Naive B cell (primary cell): ENCODE measurements around the gene ADRA2B. TPM values are rescaled to one million over a fixed set of nuclear protein-coding genes. Genes with fewer than 3 reads are reported as not detected.
"Not testable (repeated sequence)": the region's sequence is repeated elsewhere in the genome, so short reads cannot be mapped to it uniquely, and the experiment has no call there.

Experiments used
- ATAC-seq, 2 donors: fragments of 150-1000 bp; cut with Tn5 transposase; 2 replicates each; pipeline ENCODE4 v1.10.0; 2021; ENCODE audit warnings: low read depth in 2 of 2, mild to moderate bottlenecking in 2 of 2, moderate library complexity in 2 of 2
- DNase-seq: peaks from one replicate; pipeline ENCODE4 v3.0.0; 2022
- H3K27ac Mint-ChIP-seq, 6 donors: one replicate each; pipeline ENCODE4 v1.8.0; 2020 to 2022; ENCODE audit warnings: mild to moderate bottlenecking in 6 of 6, mixed read lengths in 6 of 6, moderate library complexity in 5 of 6, inconsistent platforms in 2 of 6
- H3K27me3 Mint-ChIP-seq, 3 donors: one replicate each; pipeline ENCODE4 v1.8.0; 2021 to 2022; ENCODE audit warnings: mixed read lengths in 3 of 3, mild to moderate bottlenecking in 1 of 3
- H3K36me3 Mint-ChIP-seq, 2 donors: one replicate each; pipeline ENCODE4 v1.8.0; 2020 to 2022; ENCODE audit warnings: mixed read lengths in 2 of 2, inconsistent platforms in 1 of 2, mild to moderate bottlenecking in 1 of 2
- H3K4me1 Mint-ChIP-seq, 3 donors: one replicate each; pipeline ENCODE4 v1.8.0; 2020 to 2022; ENCODE audit warnings: mixed read lengths in 3 of 3, inconsistent platforms in 1 of 3, mild to moderate bottlenecking in 1 of 3, moderate library complexity in 1 of 3
- H3K4me3 Mint-ChIP-seq, 8 donors: one replicate each; pipeline ENCODE4 v1.8.0; 2020 to 2022; ENCODE audit warnings: mild to moderate bottlenecking in 8 of 8, mixed read lengths in 8 of 8, moderate library complexity in 8 of 8, inconsistent platforms in 2 of 8
- H3K9me3 Mint-ChIP-seq, 7 donors: one replicate each; pipeline ENCODE4 v1.8.0; 2020 to 2022; ENCODE audit warnings: mixed read lengths in 7 of 7, mild to moderate bottlenecking in 5 of 7, inconsistent platforms in 2 of 7, moderate library complexity in 1 of 7
- polyA plus RNA-seq, 6 donors: library from polyadenylated mRNA; unstranded; fragments of 300-500 nt; fragmentation: Illumina TruSeq; gene quantifications; one replicate each; pipeline ENCODE4 v1.2.3, GENCODE V29; 2021; ENCODE audit warnings: low read depth in 6 of 6

ADRA2B gene
- polyA plus RNA-seq, 6 donors from 2014 or later = 0.15 TPM; not detected in 5

GRCh38 chr2:96074156-96074555 is 42.2 kb downstream of the ADRA2B start:
- H3K4me1 Mint-ChIP-seq = no peaks in the 10 kb centered on the region
- ATAC-seq = no peak
- DNase-seq = no peak
- peaks cover 7 to 31% (median 18%) of the 10 kb centered on the region in 7 donors for H3K9me3 Mint-ChIP-seq
- H3K27ac Mint-ChIP-seq = no peak overlapping the region
- H3K4me3 Mint-ChIP-seq = no peak overlapping the region
- peaks cover 0 to 16% of the 10 kb centered on the region in 2 donors for H3K36me3 Mint-ChIP-seq
- H3K27me3 Mint-ChIP-seq = peaks cover 4 to 21% (median 17%) of the 10 kb centered on the region in 3 donors

DNA sequence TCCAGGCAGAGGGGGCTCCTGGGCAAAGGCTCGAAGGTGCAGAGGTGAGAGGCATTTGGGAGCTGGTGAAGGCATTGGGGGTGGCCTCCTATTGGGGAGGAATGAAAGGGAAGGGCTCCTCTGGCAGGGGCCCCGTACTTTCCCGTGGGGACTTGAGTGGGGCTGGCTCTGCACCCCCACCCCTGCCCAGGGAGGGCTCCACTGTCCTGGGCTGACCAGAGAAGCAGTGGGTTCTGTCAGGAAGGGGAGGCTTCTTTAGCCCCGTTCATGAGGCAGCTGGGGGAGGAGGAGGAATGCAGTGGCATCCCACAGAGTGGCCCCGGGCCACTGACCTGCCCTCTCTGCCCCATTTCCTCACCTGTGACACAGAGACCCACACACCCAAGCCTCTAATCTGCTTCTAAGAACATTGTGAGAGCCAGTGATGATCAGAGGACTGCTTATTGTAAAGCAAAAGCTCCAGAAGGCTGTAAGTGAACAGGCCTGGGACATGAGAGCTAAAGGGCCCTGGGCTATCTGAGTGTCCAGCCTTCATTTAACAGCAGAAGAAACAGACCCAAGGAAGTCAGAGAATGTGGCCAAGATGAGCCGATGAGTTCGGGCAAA is 43.1 kb downstream of the ADRA2B start:
- no peaks in the 10 kb centered on the region for H3K4me1 Mint-ChIP-seq
- peaks cover 4 to 19% (median 17%) of the 10 kb centered on the region in 3 donors for H3K27me3 Mint-ChIP-seq
- no peak overlapping the region for H3K27ac Mint-ChIP-seq
- no peak overlapping the region for H3K4me3 Mint-ChIP-seq
- peaks cover 0 to 16% of the 10 kb centered on the region in 2 donors for H3K36me3 Mint-ChIP-seq
- H3K9me3 Mint-ChIP-seq = peaks cover 7 to 31% (median 18%) of the 10 kb centered on the region in 7 donors
- DNase-seq = no peak
- ATAC-seq = no peak

- Mint-ChIP-seq H3K9me3 (peaks cover 7 to 31% (median 18%) of the 10 kb centered on the region in 7 donors), H3K4me1 (no peaks in the 10 kb centered on the region), H3K36me3 (peaks cover 0 to 16% of the 10 kb centered on the region in 2 donors), H3K27ac (no peak overlapping the region), H3K4me3 (no peak overlapping the region), H3K27me3 (peaks cover 4 to 22% (median 17%) of the 10 kb centered on the region in 3 donors)
- DNase-seq (no peak), ATAC-seq (no peak)
Measured at GRCh38 chr2:96072746-96073145, 43.6 kb downstream of the ADRA2B start.

GRCh38 chr2:96071977-96072491 is 44.3 kb downstream of the ADRA2B start:
- ATAC-seq, H3K4me1 Mint-ChIP-seq, H3K27ac Mint-ChIP-seq, H3K4me3 Mint-ChIP-seq, DNase-seq: not testable (repeated sequence)
- Mint-ChIP-seq H3K27me3 (peaks cover 4 to 28% (median 17%) of the 10 kb centered on the region in 3 donors), H3K36me3 (peaks cover 0 to 16% of the 10 kb centered on the region in 2 donors), H3K9me3 (peaks cover 7 to 31% (median 17%) of the 10 kb centered on the region in 7 donors)

DNA sequence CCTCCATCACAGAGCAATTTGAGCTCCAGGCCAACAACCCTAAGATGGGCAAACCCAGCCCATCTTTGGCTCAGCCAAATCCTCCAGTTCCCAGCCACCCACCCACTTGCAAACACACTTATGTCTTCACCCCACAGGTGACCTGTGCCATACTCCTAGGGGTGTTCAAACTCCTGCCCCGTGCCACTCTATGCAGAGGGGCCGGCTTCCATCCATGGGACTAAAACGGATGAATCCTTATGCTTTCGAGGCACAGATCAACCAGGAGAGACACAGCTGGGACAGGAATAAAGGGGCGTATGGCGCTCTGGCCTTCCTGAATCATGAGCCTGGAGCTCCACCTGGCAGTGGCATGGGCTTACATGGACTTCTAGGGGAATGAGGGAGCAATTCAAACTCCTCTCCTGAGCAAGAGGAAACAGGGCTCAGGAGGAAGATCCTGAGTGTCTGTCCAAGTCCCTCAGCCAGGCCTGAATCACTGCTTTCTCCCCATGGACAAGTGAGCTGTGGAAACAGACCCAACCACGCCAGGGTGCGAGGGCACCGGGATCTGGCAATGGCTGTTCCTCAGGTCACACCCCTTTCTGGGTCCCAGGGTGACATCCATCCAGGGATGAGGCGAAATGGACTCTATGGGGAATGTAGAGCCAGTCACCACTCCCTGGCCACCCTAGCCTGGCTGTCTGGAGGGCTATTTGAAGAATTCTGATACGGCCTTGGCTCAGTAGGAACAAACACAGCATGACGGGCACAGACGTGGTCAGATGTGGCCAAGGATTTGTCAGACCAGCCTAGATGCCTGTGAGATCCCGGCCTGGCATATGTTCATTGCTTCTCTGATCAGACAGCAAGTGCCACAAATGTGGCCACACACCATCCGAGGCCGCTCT is 45.0 kb downstream of the ADRA2B start:
- not testable (repeated sequence) for H3K4me1 Mint-ChIP-seq, DNase-seq, ATAC-seq, H3K27ac Mint-ChIP-seq
- peak overlapping the region in 1 of 8 donors; percentile 42 for H3K4me3 Mint-ChIP-seq
- H3K36me3 Mint-ChIP-seq = peaks cover 0 to 16% of the 10 kb centered on the region in 2 donors
- peaks cover 4 to 28% (median 17%) of the 10 kb centered on the region in 3 donors for H3K27me3 Mint-ChIP-seq
- H3K9me3 Mint-ChIP-seq = peaks cover 7 to 24% (median 13%) of the 10 kb centered on the region in 7 donors

DNA sequence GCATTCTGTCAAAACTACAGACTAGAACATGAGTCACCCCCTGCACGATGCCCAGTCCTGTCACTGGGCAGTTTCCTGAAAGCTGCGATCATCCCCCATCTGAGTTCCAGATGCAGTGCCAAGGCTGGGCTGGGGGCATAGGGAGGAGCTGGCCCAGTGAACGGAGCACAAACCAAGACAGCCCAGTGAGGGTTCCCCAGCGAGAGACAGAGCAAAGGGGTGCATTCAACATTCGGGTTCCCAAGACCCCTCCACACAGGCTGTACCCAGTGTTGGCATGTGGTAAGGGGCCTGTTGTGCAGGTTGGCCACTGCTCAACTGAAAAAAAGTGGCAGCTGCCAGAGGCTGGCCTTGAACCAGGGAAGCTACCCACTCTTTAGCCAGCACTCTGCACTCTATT is 46.0 kb downstream of the ADRA2B start:
- Mint-ChIP-seq H3K9me3 (peaks cover 4 to 14% (median 5%) of the 10 kb centered on the region in 7 donors), H3K27me3 (peaks cover 0 to 22% (median 17%) of the 10 kb centered on the region in 3 donors)
- H3K4me1 Mint-ChIP-seq, ATAC-seq, H3K36me3 Mint-ChIP-seq, DNase-seq, H3K27ac Mint-ChIP-seq, H3K4me3 Mint-ChIP-seq: not testable (repeated sequence)

DNA sequence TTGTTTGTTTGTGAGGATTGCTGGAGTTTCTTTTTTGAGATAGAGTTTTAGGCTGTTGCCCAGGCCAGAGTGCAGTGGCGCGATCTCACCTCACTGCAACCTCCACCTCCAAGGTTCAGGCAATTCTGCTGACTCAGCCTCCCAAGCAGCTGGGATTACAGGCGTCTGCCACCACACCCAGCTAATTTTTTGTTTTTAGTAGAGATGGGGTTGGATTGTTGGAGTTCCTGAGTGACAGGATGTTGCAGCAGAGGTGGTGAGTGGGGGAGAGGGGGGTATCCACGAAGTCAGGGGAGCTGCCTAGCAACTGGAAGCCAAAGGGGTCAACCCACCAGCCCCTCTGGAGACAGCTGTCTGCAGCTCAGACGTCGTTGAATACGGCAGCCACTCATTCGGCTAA is 46.5 kb downstream of the ADRA2B start:
- Mint-ChIP-seq H3K27me3 (peaks cover 0 to 18% (median 17%) of the 10 kb centered on the region in 3 donors), H3K9me3 (peaks cover 0 to 10% (median under 1%) of the 10 kb centered on the region in 7 donors)
- not testable (repeated sequence) for H3K27ac Mint-ChIP-seq, DNase-seq, H3K4me1 Mint-ChIP-seq, H3K36me3 Mint-ChIP-seq, H3K4me3 Mint-ChIP-seq, ATAC-seq

- H3K27me3 Mint-ChIP-seq = peaks cover 0 to 15% (median 15%) of the 10 kb centered on the region in 3 donors
- not testable (repeated sequence) for H3K4me1 Mint-ChIP-seq, H3K4me3 Mint-ChIP-seq, ATAC-seq, H3K36me3 Mint-ChIP-seq, DNase-seq, H3K9me3 Mint-ChIP-seq, H3K27ac Mint-ChIP-seq
Measured at GRCh38 chr2:96067902-96068581, 48.3 kb downstream of the ADRA2B start.

GRCh38 chr2:96067098-96067660 is 49.2 kb downstream of the ADRA2B start:
- ATAC-seq, H3K27me3 Mint-ChIP-seq, H3K36me3 Mint-ChIP-seq, H3K4me1 Mint-ChIP-seq, DNase-seq, H3K9me3 Mint-ChIP-seq, H3K4me3 Mint-ChIP-seq: not testable (repeated sequence)
- peak overlapping the region in 1 of 6 donors; percentile 2 for H3K27ac Mint-ChIP-seq

GRCh38 chr2:96066511-96066910 is 49.9 kb downstream of the ADRA2B start:
- H3K9me3 Mint-ChIP-seq, ATAC-seq, H3K27ac Mint-ChIP-seq, DNase-seq, H3K4me3 Mint-ChIP-seq, H3K36me3 Mint-ChIP-seq, H3K27me3 Mint-ChIP-seq, H3K4me1 Mint-ChIP-seq: not testable (repeated sequence)

GRCh38 chr2:96065954-96066353 is 50.4 kb downstream of the ADRA2B start:
- DNase-seq, H3K27me3 Mint-ChIP-seq, H3K4me3 Mint-ChIP-seq, H3K36me3 Mint-ChIP-seq, ATAC-seq, H3K4me1 Mint-ChIP-seq, H3K9me3 Mint-ChIP-seq, H3K27ac Mint-ChIP-seq: not testable (repeated sequence)

GRCh38 chr2:96065381-96065930 is 50.9 kb downstream of the ADRA2B start:
- Mint-ChIP-seq H3K36me3 (no peaks in the 10 kb centered on the region), H3K4me3 (no peak overlapping the region), H3K27me3 (peaks cover 0 to 9% (median under 1%) of the 10 kb centered on the region in 3 donors), H3K4me1 (no peaks in the 10 kb centered on the region), H3K27ac (no peak overlapping the region), H3K9me3 (no peaks in the 10 kb centered on the region)
- DNase-seq (no peak), ATAC-seq (no peak)

GRCh38 chr2:96064760-96065159 is 51.6 kb downstream of the ADRA2B start:
- H3K4me1 Mint-ChIP-seq, H3K27me3 Mint-ChIP-seq: not testable (repeated sequence)

More at GRCh38 chr2:96064760-96065159, 51.6 kb downstream of the ADRA2B start:
- H3K36me3 Mint-ChIP-seq, H3K4me3 Mint-ChIP-seq, DNase-seq, H3K27ac Mint-ChIP-seq, H3K9me3 Mint-ChIP-seq, ATAC-seq: not testable (repeated sequence)
